GM12892 (cell line): ENCODE data around the gene GADD45GIP1.

Experiments
- POLR2A ChIP-seq: IDR thresholded peaks from 2 replicates; pipeline ENCODE4 v1.6.1; 2011; ENCODE audit warnings: low read depth, low read length, control low read depth
- POLR2AphosphoS5 ChIP-seq: IDR thresholded peaks from 2 replicates; pipeline ENCODE4 v1.6.1; 2011; ENCODE audit warnings: low read depth, low read length, control low read depth

DNA sequence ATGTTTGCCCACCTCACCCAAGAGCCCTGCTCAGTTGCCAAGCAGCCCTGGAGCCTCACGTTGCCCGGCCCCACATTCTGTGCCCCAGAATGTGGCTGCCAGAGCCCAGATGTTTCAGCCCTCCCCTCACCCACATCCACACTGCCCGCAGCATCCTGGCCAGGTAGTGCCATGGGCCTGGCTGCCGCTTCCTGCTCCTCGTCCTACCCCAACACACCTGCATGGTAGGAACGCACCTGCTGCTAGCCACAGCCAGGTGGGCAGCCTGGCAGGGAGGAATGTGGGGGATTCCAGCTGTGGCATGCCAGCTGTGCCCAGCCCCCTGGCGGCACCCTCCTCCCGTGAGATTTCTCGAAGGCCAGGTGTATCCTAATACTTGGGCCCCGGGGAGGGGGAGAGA is 30.8 kb upstream of the GADD45GIP1 start:
- TF ChIP-seq POLR2A (no peak), POLR2AphosphoS5 (no peak)
